ENCODE results near the gene SMIM7.
"Not testable (repeated sequence)": the region's sequence is repeated elsewhere in the genome, so short reads cannot be mapped to it uniquely, and the experiment has no call there.

The SMIM7 gene

GRCh38 chr19:16654627-16655026 lies 5.3 kb downstream of the SMIM7 start:
- DNase-seq (ENCODE audit: low read depth), result no peak

DNA sequence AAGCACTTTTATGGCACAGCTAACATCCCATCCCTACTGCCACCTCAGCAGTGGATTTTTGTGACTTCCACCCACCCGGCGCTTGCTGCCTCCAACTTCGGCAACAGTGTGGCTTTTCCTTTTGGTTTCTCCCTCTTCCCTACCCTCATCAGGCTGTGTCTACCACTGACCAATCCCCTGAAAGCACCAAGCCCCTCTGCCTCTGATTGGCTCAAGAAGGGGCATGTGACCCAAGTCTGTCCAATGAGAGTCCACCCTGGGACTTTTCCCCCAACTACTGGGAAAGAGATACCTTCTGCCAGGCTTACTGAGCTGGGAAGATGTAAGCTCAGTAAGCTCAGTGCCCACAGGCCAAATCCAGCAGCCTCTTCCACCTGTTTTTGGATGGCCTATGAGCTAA lies 5.8 kb downstream of the SMIM7 start:
- no peak for DNase-seq (ENCODE audit: low read depth)

- DNase-seq (ENCODE audit: low read depth), result no peak
Observed at GRCh38 chr19:16652854-16653253, 7.1 kb downstream of the SMIM7 start.

DNA sequence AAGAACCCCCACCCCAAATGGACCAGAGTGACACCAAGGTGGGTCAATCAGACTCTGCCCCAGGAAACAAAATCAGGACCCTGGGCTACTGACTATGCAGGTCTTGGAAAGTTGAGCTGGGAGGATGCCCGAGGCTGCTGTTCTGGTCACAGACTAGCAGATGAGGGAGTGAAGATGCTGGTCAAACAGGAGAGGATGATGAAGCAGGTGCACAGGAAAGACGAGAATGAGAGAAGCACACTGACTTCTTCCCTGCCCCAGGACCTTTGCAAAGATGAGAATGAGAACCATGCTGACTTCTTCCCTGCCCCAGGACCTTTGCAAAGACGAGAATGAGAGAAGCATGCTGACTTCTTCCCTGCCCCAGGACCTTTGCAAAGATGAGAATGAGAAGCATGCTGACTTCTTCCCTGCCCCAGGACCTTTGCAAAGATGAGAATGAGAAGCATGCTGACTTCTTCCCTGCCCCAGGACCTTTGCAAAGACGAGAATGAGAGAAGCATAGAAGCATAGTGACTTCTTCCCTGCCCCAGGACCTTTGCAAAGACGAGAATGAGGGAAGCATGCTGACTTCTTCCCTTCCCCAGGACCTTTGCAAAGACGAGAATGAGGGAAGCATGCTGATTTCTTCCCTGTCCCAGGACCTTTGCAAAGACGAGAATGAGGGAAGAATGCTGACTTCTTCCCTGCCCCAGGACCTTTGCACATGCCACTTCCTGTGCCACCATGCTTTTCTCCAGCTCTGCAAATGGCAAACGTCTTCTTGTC lies 8.3 kb downstream of the SMIM7 start:
- DNase-seq (ENCODE audit: low read depth), result not testable (repeated sequence)

GRCh38 chr19:16650821-16651220 lies 9.1 kb downstream of the SMIM7 start:
- no peak for DNase-seq (ENCODE audit: low read depth)

DNA sequence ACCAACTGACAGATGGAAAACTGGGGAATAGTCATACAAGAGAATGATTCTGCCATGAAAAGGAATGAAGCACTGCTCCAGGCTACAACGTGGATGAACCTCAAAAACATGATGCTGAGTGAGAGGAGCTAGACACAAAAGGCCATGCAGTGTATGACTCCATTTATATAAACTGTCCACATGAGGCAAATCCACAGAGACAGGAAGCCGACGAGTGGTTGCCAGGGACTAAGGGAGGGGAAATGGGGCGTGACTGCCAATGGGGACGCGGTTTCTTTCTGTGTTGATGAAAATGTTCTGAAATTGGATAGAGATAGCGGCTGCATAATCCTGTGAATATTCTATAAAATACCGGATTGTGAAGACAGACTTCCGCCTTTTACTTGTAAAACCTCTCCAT lies 10.2 kb downstream of the SMIM7 start:
- DNase-seq (ENCODE audit: low read depth), result no peak

GRCh38 chr19:16645140-16645539 lies 14.8 kb downstream of the SMIM7 start:
- no peak for DNase-seq (ENCODE audit: low read depth)

DNA sequence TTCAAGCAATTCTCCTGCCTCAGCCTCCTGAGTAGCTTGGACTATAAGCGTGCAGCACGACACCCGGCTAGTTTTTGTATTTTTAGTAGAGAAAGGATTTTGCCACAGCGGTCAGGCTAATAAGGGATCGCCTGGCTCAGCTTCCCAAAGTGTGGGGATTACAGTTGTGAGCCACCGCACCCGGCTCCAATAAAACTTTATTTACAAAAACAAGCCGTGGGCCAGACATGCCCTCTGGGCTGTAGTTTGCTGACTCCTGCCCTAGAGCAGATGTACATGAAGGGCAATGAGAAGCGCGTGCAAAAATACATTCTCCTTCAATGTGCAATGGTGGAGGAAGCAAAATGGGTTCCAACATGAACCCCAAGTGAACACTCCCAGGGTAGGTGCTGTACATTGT lies 18.2 kb downstream of the SMIM7 start:
- no peak for DNase-seq (ENCODE audit: low read depth)

DNA sequence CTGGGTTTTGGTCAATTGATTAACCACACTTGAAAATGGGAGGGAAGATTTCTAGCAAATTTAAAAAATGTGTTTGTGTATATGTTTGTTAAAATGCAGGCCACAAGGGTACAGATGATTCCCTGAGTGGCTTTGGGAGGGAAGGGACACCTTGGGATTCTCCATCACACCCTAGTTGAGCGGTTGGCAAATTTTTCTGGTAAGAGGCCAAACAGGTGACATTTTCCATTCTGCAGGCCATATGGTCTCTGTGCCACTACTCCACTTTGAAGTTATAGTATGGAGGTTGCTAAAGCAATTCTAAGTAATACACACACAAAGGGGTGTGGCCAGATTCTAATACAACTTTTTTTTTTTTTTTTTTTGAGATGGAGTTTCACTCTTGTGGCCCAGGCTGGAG lies 19.0 kb downstream of the SMIM7 start:
- DNase-seq (ENCODE audit: low read depth), result no peak

- no peak for DNase-seq (ENCODE audit: low read depth)
Observed at GRCh38 chr19:16638666-16639065, 21.3 kb downstream of the SMIM7 start.

- no peak for DNase-seq (ENCODE audit: low read depth)
Observed at GRCh38 chr19:16637535-16637934, 22.4 kb downstream of the SMIM7 start.

DNA sequence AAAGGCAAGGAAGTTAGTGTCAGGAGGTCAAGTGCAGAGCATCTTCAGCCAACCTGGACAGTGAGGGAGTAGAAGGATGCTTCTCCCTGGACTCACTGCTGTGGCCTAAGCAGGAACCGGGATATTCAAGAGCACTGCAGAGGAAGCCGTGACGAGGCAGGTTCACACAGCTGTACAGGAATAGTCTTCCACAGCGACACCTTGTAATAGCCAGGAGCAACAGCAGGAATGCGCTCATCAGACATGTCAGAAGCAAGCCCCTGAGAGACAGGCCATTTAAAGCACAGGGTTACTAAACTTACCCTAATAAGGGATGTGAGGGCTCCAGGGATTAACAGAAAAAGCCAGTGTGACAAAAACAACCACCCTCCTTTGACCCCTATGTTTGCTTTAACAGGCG lies 28.5 kb downstream of the SMIM7 start:
- DNase-seq (ENCODE audit: low read depth), result no peak

DNA sequence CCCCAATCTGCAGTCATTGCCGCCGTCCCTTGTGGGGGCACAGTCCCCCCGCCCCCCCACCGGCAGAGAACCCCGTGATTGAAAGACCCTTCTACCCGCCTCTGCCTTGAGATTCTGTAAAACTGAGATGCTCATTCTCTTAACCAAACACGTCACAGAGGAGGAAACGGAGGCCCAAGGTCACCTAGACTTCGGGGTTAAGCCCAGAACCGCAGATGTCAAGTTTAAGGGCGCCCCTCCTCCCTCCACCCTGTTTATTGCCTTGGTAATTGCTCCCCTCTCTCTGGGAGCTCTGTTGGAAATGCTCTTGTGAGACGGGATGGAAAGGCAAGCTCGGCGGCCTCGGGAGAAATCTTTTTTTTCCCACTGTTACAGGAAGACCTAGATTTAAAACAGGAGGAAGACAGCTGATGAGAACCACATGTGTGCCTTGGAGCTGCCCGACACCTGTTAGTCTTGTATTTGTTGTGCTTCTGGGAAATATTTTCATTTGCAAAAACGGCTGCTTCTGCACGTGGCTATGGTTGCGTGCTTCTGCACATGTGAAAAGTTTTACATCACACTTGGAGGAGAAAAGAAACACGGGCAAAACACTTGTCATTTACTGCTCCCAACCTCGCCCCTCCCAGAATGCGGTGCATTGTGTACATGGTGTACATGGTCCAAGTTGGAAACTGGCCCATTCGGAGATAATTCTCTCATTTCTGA lies 30.8 kb downstream of the SMIM7 start:
- DNase-seq (ENCODE audit: low read depth), result no peak

GRCh38 chr19:16628183-16628983 lies 31.6 kb downstream of the SMIM7 start, which contains the start of gene MED26:
MED26 (minus strand) TSS chr19:16628204; CDS start chr19:16627943, 261 bp downstream.
- peak; percentile 93 for DNase-seq (ENCODE audit: low read depth)

GRCh38 chr19:16627928-16628182 lies 32.1 kb downstream of the SMIM7 start:
- DNase-seq (ENCODE audit: low read depth), result no peak

- no peak for DNase-seq (ENCODE audit: low read depth)
Observed at GRCh38 chr19:16627193-16627927, 32.6 kb downstream of the SMIM7 start.

DNA sequence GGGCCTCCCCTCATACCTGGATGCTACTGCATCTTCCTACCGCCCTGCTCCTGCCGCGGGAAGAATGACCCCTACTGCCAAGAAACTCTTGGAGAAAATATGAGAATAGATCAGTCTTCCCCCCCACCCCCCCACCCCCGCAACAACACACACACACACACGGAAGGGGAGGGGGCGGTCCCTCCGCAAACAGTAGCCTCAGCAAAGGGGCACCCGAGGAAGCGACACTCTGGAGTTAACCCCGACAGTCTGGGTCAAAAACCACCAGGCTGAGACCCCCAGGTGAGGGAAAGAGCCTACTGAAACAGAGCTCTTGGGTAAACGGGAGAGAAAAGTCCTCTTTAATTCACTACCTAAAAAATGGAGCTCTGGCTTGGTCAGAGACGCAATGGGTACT lies 33.1 kb downstream of the SMIM7 start:
- DNase-seq (ENCODE audit: low read depth), result no peak

DNA sequence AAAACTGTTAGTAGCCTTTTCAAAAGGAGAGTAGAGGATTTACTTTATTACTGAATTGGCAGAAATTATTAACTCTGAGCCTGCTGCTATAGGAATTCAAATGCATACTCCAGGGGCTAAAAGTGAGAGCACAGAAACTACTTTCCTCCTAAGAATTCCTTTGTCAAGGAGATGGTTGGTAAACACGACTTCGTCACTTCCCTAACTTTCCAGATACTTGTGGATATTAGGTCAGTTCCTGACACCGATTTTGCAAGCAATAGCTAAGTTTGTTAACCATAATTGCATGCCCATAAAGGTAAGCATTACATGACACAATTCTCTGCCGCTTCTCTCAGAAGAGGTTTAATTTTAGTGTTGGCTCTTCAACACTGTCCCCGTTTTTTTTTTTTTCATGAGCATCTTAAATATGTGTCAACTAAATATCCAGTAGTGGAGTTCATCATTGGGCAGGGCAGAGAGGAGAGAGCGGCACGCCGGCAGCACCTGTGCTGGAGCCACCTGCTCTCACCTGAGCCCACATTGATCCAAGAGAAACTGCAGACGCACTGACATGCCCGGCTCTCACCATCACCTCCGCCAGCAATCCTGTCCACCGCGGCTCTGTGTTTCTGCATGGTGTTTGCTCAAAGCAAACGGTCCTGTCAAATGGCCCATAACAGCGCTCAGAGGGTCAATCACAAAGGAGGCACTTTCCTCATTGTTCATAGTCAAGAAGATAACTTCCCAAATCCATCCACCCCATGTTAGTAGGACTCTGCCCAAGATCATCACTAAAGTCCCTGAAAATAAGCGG lies 34.6 kb downstream of the SMIM7 start:
- DNase-seq (ENCODE audit: low read depth), result no peak

DNA sequence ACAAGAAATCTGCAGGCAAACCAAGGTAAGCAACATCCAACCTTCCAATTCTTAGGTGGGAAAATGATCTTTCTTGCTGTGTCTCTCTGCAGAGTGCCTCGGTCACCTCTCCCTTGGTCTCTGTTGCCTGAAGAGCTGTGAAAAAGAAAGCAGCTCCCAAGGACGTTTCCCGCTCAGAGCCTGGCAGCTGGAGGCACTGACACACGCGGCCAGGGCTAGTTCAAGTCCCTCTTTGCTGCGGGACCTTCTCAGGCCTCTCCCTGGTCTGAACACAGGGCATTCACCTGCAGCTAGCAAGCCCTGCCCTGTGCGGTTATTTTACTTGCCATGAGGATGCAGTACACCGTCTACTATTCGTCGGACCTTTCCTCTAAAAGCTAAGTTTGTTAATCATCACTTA lies 35.7 kb downstream of the SMIM7 start:
- no peak for DNase-seq (ENCODE audit: low read depth)

- no peak for DNase-seq (ENCODE audit: low read depth)
Observed at GRCh38 chr19:16623576-16623975, 36.4 kb downstream of the SMIM7 start.

DNA sequence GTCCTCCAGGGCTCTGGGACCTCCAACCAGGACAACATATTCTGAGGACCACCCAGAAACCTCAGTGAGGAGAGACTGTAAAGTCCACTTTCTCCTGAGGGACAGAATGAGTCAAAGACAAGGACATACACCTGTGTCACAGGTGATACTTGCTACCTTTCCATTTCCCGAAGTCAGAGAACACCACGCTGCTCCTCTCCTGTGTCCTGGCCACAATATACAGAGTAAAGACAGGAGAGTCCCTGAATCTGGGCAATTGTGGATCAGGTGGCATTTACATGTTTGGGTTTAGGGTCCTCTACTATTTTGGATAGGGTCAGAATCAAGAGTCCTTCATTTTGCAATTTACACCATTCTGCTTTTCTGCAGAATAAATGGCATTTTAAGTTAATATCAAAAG lies 36.9 kb downstream of the SMIM7 start:
- DNase-seq (ENCODE audit: low read depth), result no peak

All from activated gamma-delta T cell treated with anti-CD3 and anti-CD28 coated beads, Interleukin-2, amount 50 U/mL, for 16 hours (primary cell).